Astrocyte (in vitro differentiated cells and primary cell): ENCODE data around the gene FGF10. TPM values are rescaled to one million over a fixed set of nuclear protein-coding genes. Genes with fewer than 3 reads are reported as not detected.
A peak's percentile ranks its signal among the peaks of the same experiment; 100 is the strongest.

Experiments used
- DNase-seq: peaks from one replicate; pipeline ENCODE4 v3.0.0-alpha.2; 2010; ENCODE audit warnings: low read depth
- FAIRE-seq: peaks from 2 replicates; lab custom pipeline; 2011; peaks lifted over from hg19 to GRCh38; lab: Jason Lieb, UNC
- H2AFZ ChIP-seq: 2 replicates; pipeline ENCODE4 v1.6.0; 2012; ENCODE audit warnings: low read depth, low read length, inconsistent platforms
- H3K27ac ChIP-seq: 2 replicates; pipeline ENCODE4 v1.5.1; 2011; ENCODE audit warnings: low read depth, low read length, inconsistent platforms
- H3K27me3 ChIP-seq: 2 replicates; pipeline ENCODE4 v1.6.0; 2011; ENCODE audit warnings: low read length, inconsistent platforms; ENCODE audit not compliant: insufficient read depth
- H3K36me3 ChIP-seq: 2 replicates; pipeline ENCODE4 v1.5.1; 2011; ENCODE audit warnings: low read length, inconsistent platforms; ENCODE audit not compliant: insufficient read depth
- H3K4me1 ChIP-seq: 2 replicates; pipeline ENCODE4 v1.5.1; 2011; ENCODE audit warnings: low read length, inconsistent platforms; ENCODE audit not compliant: insufficient read depth
- H3K4me2 ChIP-seq: 2 replicates; pipeline ENCODE4 v1.6.0; 2012; ENCODE audit warnings: low read length, inconsistent platforms
- H3K4me3 ChIP-seq: 2 replicates; pipeline ENCODE4 v1.5.1; 2011; ENCODE audit warnings: low read depth, mild to moderate bottlenecking, low read length, inconsistent platforms; ENCODE audit not compliant: insufficient read depth
- H3K79me2 ChIP-seq: 2 replicates; pipeline ENCODE4 v1.6.0; 2012; ENCODE audit warnings: mild to moderate bottlenecking, low read length, inconsistent platforms; ENCODE audit not compliant: insufficient read depth
- H3K9ac ChIP-seq: 2 replicates; pipeline ENCODE4 v1.6.0; 2012; ENCODE audit warnings: mild to moderate bottlenecking, low read length, inconsistent platforms
- H3K9me3 ChIP-seq: 2 replicates; pipeline ENCODE4 v1.5.1; 2012; ENCODE audit warnings: low read depth, mild to moderate bottlenecking, low read length, inconsistent platforms; ENCODE audit not compliant: insufficient read depth
- H4K20me1 ChIP-seq: 2 replicates; pipeline ENCODE4 v1.6.0; 2012; ENCODE audit warnings: low read length, inconsistent platforms; ENCODE audit not compliant: insufficient read depth
- H3K27ac Mint-ChIP-seq: one replicate; pipeline ENCODE4 v1.8.0; 2021; ENCODE audit warnings: mild to moderate bottlenecking, mixed read lengths; ENCODE audit not compliant: unreplicated experiment
- H3K27me3 Mint-ChIP-seq: one replicate; pipeline ENCODE4 v1.8.0; 2021; ENCODE audit warnings: low read depth, mixed read lengths; ENCODE audit not compliant: unreplicated experiment
- H3K36me3 Mint-ChIP-seq: one replicate; pipeline ENCODE4 v1.8.0; 2021; ENCODE audit warnings: low read depth, mixed read lengths; ENCODE audit not compliant: unreplicated experiment
- H3K4me1 Mint-ChIP-seq: one replicate; pipeline ENCODE4 v1.8.0; 2021; ENCODE audit warnings: low read depth, mixed read lengths; ENCODE audit not compliant: unreplicated experiment
- H3K4me3 Mint-ChIP-seq: one replicate; pipeline ENCODE4 v1.8.0; 2021; ENCODE audit warnings: mild to moderate bottlenecking, moderate library complexity, mixed read lengths; ENCODE audit not compliant: unreplicated experiment
- H3K9me3 Mint-ChIP-seq: one replicate; pipeline ENCODE4 v1.8.0; 2021; ENCODE audit warnings: mild to moderate bottlenecking, mixed read lengths; ENCODE audit not compliant: unreplicated experiment
- CTCF ChIP-seq: IDR thresholded peaks from 2 replicates; pipeline ENCODE4 v1.5.1; 2011; ENCODE audit warnings: low read depth, mild to moderate bottlenecking, inconsistent platforms, low read length, moderate library complexity; ENCODE audit not compliant: insufficient read depth
- EZH2 ChIP-seq: IDR thresholded peaks from 2 replicates; pipeline ENCODE4 v1.6.1; 2012; ENCODE audit warnings: mild to moderate bottlenecking, low read length, inconsistent platforms; ENCODE audit not compliant: insufficient read depth
- total RNA-seq: library from RNA; stranded (reverse); gene quantifications from 2 replicates; pipeline ENCODE4 v1.2.1, GENCODE V29; 2021

Gene FGF10
- total RNA-seq, 1 donor from 2014 or later = not detected

DNA sequence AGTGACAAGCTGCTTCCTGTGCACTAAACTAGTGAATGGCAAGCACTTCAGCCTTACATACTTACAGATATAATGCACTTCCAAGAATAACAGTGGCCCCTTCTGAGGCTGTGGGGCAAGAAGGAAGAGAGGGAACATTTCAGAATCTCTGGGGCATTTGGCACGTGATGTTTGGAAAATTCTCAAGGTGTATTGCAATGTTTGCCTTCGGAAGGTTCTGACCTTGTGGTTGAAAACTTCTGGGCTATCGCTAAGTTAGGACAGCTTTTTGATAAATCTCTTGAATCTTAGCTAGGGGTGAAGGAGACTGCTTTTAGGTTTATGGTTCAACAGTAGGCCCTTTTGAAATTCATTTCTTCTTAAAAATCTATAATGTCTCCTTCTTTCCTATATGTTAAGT is 7.1 kb upstream of the FGF10 start:
- H3K4me3 ChIP-seq = no peak overlapping the region
- peaks cover 2% of the 10 kb centered on the region for H3K27me3 ChIP-seq
- H3K27me3 Mint-ChIP-seq = peaks cover 13% of the 10 kb centered on the region
- H3K9me3 Mint-ChIP-seq = no peaks in the 10 kb centered on the region
- no peak overlapping the region for H2AFZ ChIP-seq
- no peaks in the 10 kb centered on the region for H3K4me1 ChIP-seq
- H3K36me3 ChIP-seq = no peaks in the 10 kb centered on the region
- no peak overlapping the region for H3K4me2 ChIP-seq
- no peaks in the 10 kb centered on the region for H3K79me2 ChIP-seq
- H3K9me3 ChIP-seq = no peaks in the 10 kb centered on the region
- H3K36me3 Mint-ChIP-seq = no peaks in the 10 kb centered on the region
- no peak for FAIRE-seq
- no peaks in the 10 kb centered on the region for H4K20me1 ChIP-seq
- peaks cover 1% of the 10 kb centered on the region for H3K4me1 Mint-ChIP-seq
- no peak overlapping the region for H3K27ac ChIP-seq
- no peak overlapping the region for H3K4me3 Mint-ChIP-seq
- TF ChIP-seq EZH2 (no peak), CTCF (no peak)
- no peak overlapping the region for H3K9ac ChIP-seq
- no peak overlapping the region for H3K27ac Mint-ChIP-seq
- DNase-seq = no peak

- H3K4me3 Mint-ChIP-seq = peak overlapping the region; percentile 40
- H3K27me3 Mint-ChIP-seq = peaks cover 54% of the 10 kb centered on the region
- Histone ChIP-seq H3K36me3 (no peaks in the 10 kb centered on the region), H3K79me2 (no peaks in the 10 kb centered on the region), H4K20me1 (no peaks in the 10 kb centered on the region), H3K9me3 (no peaks in the 10 kb centered on the region), H3K4me3 (no peak overlapping the region), H3K27me3 (peaks cover 36% of the 10 kb centered on the region), H3K27ac (no peak overlapping the region), H2AFZ (no peak overlapping the region), H3K4me1 (no peaks in the 10 kb centered on the region), H3K9ac (no peak overlapping the region), H3K4me2 (no peak overlapping the region)
- no peaks in the 10 kb centered on the region for H3K9me3 Mint-ChIP-seq
- no peak for FAIRE-seq
- H3K4me1 Mint-ChIP-seq = peaks cover 16% of the 10 kb centered on the region
- DNase-seq = no peak
- TF ChIP-seq CTCF (no peak), EZH2 (no peak)
- H3K27ac Mint-ChIP-seq = no peak overlapping the region
- peaks cover 4% of the 10 kb centered on the region for H3K36me3 Mint-ChIP-seq
Measured at GRCh38 chr5:44390351-44390750, 1.1 kb upstream of the FGF10 start.

DNA sequence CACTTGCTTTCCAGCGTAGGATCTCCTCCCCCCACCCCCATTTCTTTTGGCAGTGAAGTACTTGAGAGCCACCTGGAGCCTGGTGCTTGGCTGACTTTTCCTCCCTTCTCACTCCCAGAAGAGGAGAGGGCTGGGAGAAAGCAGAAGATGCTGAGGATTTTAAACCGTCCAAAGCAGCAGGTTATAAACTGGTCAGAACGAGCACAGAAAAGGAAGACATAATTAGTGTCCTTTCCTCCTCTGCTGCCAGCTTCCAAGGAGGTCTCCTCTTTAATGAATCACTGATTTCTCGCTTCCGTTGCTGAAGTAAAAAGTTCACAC is 563 bp upstream of the FGF10 start:
- H3K27ac Mint-ChIP-seq = no peak overlapping the region
- Histone ChIP-seq H3K4me1 (no peaks in the 10 kb centered on the region), H3K9me3 (no peaks in the 10 kb centered on the region), H3K27ac (no peak overlapping the region), H3K27me3 (peaks cover 36% of the 10 kb centered on the region), H3K4me3 (no peak overlapping the region), H3K4me2 (peak overlapping the region; percentile 83), H3K9ac (no peak overlapping the region), H3K79me2 (no peaks in the 10 kb centered on the region), H4K20me1 (no peaks in the 10 kb centered on the region), H2AFZ (peak overlapping the region; percentile 59), H3K36me3 (no peaks in the 10 kb centered on the region)
- H3K9me3 Mint-ChIP-seq = no peaks in the 10 kb centered on the region
- TF ChIP-seq CTCF (no peak), EZH2 (no peak)
- H3K27me3 Mint-ChIP-seq = peaks cover 57% of the 10 kb centered on the region
- peaks cover 14% of the 10 kb centered on the region for H3K4me1 Mint-ChIP-seq
- FAIRE-seq (no peak), DNase-seq (no peak)
- peak overlapping the region; percentile 88 for H3K4me3 Mint-ChIP-seq
- peaks cover 4% of the 10 kb centered on the region for H3K36me3 Mint-ChIP-seq
